Uterus (tissue), 4 donors: ENCODE measurements around the gene TMEM53. TPM values are rescaled to one million over a fixed set of nuclear protein-coding genes. Genes with fewer than 3 reads are reported as not detected.

ENCODE experiments used
- DNase-seq, 2 donors: peaks; one replicate each; pipeline ENCODE4 v3.0.0-alpha.2; 2019 to 2020
- H3K27ac ChIP-seq, 2 donors: fragments of 200-600 bp; sonication (generic); 1 replicate in 1 of 2; 2 replicates in 1 of 2; pipeline ENCODE4 v1.5.1; 2016 to 2018
- H3K27me3 ChIP-seq, 2 donors: fragments of 200-600 bp; sonication (generic); one replicate each; pipeline ENCODE4 v1.5.1; 2018 to 2019; ENCODE audit warnings: control low read depth in 1 of 2
- H3K36me3 ChIP-seq, 2 donors: fragments of 200-600 bp; sonication (generic); one replicate each; pipeline ENCODE4 v1.5.1; 2019; ENCODE audit warnings: control low read depth in 1 of 2
- H3K4me1 ChIP-seq, 2 donors: fragments of 200-600 bp; sonication (generic); one replicate each; pipeline ENCODE4 v1.5.1; 2018 to 2019; ENCODE audit warnings: control low read depth in 1 of 2
- H3K4me3 ChIP-seq, 2 donors: fragments of 200-600 bp; sonication (generic); 1 replicate in 1 of 2; 2 replicates in 1 of 2; pipeline ENCODE4 v1.5.1; 2018 to 2019; ENCODE audit warnings: mild to moderate bottlenecking in 1 of 2
- H3K9me3 ChIP-seq, 2 donors: fragments of 200-600 bp; sonication (generic); one replicate each; pipeline ENCODE4 v1.5.1; 2019; ENCODE audit warnings: control low read depth in 1 of 2
- CTCF ChIP-seq, 4 experiments: fragments of 200-600 bp in 2 of 4; fragments of 450-650 bp in 2 of 4; sonication (generic) in 2 of 4; IDR thresholded peaks; one replicate each; pipeline ENCODE4 v1.5.1; 2016 to 2019; ENCODE audit warnings: antibody characterized with exemption in 4 of 4, mild to moderate bottlenecking in 2 of 4, moderate library complexity in 1 of 4
- POLR2A ChIP-seq, 2 donors: fragments of 450-650 bp; IDR thresholded peaks; one replicate each; pipeline ENCODE4 v1.6.1; 2016; ENCODE audit warnings: antibody characterized with exemption in 2 of 2, mild to moderate bottlenecking in 1 of 2, moderate library complexity in 1 of 2
- intact Hi-C: fragments of 100-400 bp; cut with DNase I; formaldehyde crosslinking; loops from one replicate; pipeline ENCODE4 v1.15.1; 2023; ENCODE audit warnings: low total_unique reads
- total RNA-seq, 4 donors: library from RNA; depleted of rRNA in 3 of 4; stranded (reverse); fragments of >200 nt in 3 of 4; gene quantifications; one replicate each; pipeline versions ENCODE4 v1.1.0 to v1.2.4, GENCODE V29; 2014 to 2023
- donor health status: DM: yes; HTN: yes; CAD: no.

TMEM53 gene
- total RNA-seq, 4 donors from 2014 or later: 1.5 to 5.4 (median 3.8) TPM; not detected in 1

GRCh38 chr1:44642925-44643324 lies 31.4 kb downstream of the TMEM53 start:
- intact Hi-C loops: no loop called here
- no peaks in the 10 kb centered on the region for H3K27me3 ChIP-seq
- H3K36me3 ChIP-seq: no peaks in the 10 kb centered on the region
- TF ChIP-seq CTCF (IDR thresholded peaks at IDR 0.05): no peak
- no peak for TF ChIP-seq POLR2A (IDR thresholded peaks at IDR 0.05)
- H3K9me3 ChIP-seq: no peaks in the 10 kb centered on the region
- no peak overlapping the region for H3K27ac ChIP-seq
- H3K4me3 ChIP-seq: no peak overlapping the region
- no peak for DNase-seq
- peaks cover 0 to 12% of the 10 kb centered on the region in 2 donors for H3K4me1 ChIP-seq

GRCh38 chr1:44642255-44642654 lies 32.0 kb downstream of the TMEM53 start:
- H3K9me3 ChIP-seq: no peaks in the 10 kb centered on the region
- no peaks in the 10 kb centered on the region for H3K27me3 ChIP-seq
- peaks cover 0 to 12% of the 10 kb centered on the region in 2 donors for H3K4me1 ChIP-seq
- H3K27ac ChIP-seq: no peak overlapping the region
- intact Hi-C loops: no loop called here
- no peak overlapping the region for H3K4me3 ChIP-seq
- TF ChIP-seq POLR2A (IDR thresholded peaks at IDR 0.05) (no peak), CTCF (IDR thresholded peaks at IDR 0.05) (no peak)
- H3K36me3 ChIP-seq: no peaks in the 10 kb centered on the region
- no peak for DNase-seq

- Histone ChIP-seq H3K9me3 (no peaks in the 10 kb centered on the region), H3K27ac (no peak overlapping the region), H3K27me3 (no peaks in the 10 kb centered on the region), H3K4me1 (peaks cover 2 to 14% of the 10 kb centered on the region in 2 donors), H3K4me3 (no peak overlapping the region), H3K36me3 (no peaks in the 10 kb centered on the region)
- DNase-seq: no peak
- no peak for TF ChIP-seq CTCF (IDR thresholded peaks at IDR 0.05)
- TF ChIP-seq POLR2A (IDR thresholded peaks at IDR 0.05): no peak
- intact Hi-C loops: no loop called here
Measured at GRCh38 chr1:44641126-44642102, 32.9 kb downstream of the TMEM53 start.

GRCh38 chr1:44640200-44640853 lies 34.0 kb downstream of the TMEM53 start:
- TF ChIP-seq CTCF (IDR thresholded peaks at IDR 0.05) (no peak), POLR2A (IDR thresholded peaks at IDR 0.05) (no peak)
- no peaks in the 10 kb centered on the region for H3K36me3 ChIP-seq
- no peaks in the 10 kb centered on the region for H3K27me3 ChIP-seq
- DNase-seq: no peak
- H3K4me3 ChIP-seq: no peak overlapping the region
- H3K9me3 ChIP-seq: no peaks in the 10 kb centered on the region
- H3K4me1 ChIP-seq: peaks cover 9 to 15% of the 10 kb centered on the region in 2 donors
- H3K27ac ChIP-seq: no peak overlapping the region
- intact Hi-C loops: no loop called here
